Myocyte (in vitro differentiated cells): Measurements from ENCODE around the gene TBX20. TPM values are rescaled to one million over a fixed set of nuclear protein-coding genes. Genes with fewer than 3 reads are reported as not detected.
"Not testable (repeated sequence)": the region's sequence is repeated elsewhere in the genome, so short reads cannot be mapped to it uniquely, and the experiment has no call there.

Experiments used
- DNase-seq: peaks from one replicate; pipeline ENCODE4 v3.0.0-alpha.2; 2012; ENCODE audit warnings: low read depth
- total RNA-seq: library from RNA; depleted of rRNA; stranded (reverse); fragments of >200 nt; gene quantifications from 2 replicates; pipeline ENCODE4 v1.2.3, GENCODE V29; 2014

TBX20 gene
- total RNA-seq, 1 donor from 2014 or later, result not detected

DNA sequence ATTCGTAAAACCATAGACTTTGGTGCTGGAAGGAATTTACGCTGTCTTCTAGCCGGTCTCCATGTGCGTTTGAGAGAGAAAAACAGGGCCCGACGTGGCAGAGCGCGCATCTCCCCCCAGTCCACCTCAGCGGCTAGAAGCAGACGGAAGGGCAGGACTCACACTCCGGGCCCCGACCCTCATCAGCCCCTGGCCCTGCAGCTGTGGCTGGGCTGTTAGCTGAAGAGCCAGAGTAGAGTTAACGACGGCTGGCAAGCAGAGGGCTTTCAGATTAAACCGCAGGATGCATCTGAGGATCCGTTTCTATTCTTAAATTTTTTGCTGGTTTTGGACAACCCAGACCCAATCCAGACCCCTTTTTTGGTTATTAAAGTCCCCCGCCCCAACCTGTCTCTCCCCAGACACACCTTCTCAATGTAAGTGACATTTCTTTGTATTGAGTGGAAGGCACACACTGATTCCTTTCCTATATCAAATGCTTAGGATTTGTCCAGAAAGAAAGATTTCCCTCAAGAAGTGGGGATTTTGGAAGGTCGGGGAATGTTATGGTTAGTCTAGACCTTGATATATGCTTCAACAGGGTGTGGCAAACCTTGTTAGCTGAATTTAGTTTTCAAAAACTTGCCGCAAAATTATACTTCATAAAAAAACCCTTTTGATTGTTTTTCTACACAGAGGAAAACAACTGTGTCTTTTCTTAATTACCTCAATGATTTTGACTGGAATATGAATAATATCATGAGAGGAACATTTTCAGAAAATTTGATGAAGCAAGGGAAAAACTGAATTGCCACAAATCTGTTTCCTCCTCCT lies 1.7 kb upstream of the TBX20 start:
- no peak for DNase-seq

DNA sequence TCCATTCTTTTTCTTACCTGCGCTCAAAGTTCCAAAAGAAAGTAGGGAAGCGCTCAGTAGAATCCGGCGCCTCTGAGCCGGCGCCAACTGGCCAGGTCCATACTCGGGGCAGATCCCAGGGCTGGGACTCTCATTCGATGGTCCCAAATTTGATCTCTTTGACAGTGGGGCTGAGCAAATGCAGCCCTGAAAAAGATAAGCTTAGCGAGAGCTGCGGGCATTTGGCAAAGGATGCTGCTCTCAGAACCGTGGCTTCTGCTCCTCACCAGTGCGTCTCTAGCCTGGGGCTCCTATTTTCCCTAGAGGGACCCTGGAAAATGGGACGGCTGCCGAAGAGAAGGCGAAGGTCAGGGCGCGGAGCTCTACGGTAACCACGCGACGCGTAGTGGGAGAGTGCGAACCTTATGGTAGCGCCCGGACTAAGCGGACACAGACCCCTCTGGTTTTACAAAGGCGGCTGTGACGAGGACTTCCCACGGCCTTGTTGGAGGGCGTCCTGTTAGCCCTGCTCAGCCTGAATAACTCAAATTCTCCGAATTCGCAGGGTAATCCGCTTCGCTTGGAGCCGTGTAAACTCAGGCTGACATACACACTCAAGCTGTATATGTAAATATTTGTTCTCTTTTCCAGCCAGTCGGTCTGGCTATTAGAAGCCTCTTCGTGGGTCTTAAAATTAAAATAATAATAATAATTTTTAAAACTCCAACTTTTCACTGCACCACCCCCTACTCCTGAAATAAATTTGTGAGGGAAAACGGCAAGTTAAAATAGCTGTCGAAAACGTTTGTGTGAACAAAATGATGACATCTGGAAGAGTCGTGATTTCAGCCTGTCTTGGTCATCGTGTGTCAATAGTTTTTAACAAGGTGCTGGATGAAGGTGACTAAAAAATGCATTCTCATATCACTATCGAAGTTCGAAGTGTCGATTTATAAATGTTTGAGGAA lies 869 bp upstream of the TBX20 start:
- no peak for DNase-seq

DNA sequence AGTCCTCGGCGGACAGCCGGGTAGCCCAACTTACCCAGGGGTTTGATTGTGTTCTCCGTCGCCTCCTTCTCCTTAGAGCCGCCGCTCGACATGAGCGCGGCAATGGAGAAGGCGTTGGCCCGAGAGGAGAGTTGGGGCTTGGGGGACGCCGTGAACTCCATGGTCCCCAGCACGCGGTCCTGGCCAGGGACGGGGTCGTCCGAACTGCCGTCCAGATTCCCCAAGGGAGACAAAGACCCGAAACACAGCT lies 515 bp downstream of the TBX20 start:
- DNase-seq, result no peak

DNA sequence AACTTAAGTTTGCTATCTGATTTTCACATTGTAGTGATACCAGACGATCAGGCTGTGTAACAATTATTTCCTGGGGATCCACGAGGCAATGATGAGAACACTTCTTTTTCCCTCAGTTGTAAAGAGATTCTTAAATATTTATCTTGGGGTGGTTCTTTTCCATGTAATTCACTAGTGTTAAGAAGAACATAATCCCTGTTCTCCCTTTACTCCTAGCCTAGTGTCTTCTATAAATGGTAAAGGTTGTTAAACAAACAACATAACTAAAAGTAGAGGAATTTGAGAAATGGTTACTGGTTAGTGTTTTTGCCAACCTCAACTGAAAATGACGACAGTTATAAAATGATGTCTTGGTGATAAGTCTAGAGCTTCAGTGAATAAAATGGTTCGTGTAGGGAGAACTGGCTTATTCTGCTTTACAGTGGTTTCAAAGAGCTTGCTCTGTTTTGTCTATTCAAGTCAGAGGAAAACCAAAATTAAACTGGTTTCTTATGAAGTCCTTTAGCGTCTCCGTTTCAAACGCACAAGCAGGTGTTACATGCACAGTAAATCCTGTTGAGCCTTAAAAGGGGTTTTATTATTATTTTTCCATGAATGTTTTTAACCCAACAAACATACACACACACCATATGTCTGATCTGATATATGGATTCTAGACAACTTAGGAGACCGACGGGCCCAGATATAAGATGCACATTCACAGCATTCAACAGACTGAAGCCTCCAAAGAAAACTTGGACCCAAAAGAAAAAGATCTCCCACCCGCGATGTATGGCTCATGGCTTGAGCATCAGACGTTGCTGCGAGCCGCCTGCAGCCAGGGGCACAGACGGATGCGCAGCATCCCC lies 1.1 kb downstream of the TBX20 start:
- DNase-seq, result no peak

DNA sequence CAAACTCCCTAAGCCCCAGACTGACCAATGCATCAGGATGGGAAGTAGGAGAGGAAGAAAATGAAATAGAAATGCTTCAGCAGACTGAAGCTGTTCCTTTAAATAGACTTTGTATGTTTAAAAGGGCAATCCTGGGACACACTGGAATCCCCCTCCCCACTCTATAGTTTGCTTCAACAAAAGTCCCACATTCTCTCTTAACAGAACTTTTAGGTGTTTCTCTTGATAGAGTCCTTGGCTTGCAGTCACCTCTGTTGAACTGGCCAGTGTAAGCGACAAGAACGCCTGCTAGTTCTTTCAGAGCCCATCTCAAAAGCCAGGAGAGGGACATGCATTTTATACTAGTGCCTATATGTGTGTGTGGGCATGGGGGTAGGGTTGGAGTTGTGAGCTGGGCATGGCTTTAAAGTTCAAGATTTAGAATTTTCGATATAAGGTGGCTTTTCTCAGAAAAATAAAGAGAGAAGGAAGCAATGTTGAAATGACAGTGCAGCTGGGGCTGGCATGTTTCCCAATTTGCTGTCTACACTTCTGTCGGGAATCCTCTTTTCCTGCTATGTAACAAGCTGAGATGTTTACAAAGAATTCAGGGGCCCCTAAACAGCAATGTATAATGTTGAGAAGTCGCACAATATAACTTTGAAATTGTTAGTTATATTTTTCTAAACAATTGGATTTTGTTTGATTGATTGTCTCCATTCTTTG lies 2.1 kb downstream of the TBX20 start:
- no peak for DNase-seq

DNA sequence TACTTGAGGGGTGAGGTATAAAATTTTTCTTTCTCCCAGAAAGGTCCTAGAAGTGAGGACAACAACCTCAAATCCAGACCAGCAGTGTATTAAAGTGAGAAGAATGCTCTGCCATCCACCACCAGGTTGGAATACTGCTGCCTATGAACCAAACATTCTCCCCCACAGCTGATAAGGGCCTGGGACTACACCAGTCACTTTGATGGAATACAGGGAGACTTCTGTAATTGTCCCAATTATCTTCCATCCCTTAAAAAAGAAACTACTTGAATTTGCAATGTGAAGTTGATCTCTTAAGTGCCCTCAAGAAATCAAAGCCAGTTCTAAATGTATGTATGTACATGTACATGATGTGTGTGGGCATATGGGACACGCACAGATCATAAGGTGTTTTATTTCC lies 3.0 kb downstream of the TBX20 start:
- DNase-seq, result no peak

DNA sequence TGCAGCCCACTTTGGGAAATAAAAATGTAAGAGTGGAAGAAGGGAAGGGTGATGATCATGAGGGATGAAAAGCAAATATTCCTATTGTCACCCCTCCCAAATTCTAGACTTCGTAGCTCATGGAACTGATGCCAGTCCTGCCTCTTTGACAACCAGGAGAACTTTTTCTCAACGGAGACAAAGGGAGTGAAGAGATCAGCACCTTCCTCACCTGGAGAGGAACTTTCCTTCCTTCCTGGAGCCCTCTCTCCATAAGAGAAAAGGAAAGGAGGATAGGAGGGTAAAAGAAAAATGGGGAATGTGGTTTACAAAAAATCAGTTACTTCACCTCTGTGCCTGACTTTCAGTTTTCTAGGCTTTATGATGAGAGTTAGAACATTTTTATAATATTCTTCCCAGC lies 3.4 kb downstream of the TBX20 start:
- no peak for DNase-seq

DNA sequence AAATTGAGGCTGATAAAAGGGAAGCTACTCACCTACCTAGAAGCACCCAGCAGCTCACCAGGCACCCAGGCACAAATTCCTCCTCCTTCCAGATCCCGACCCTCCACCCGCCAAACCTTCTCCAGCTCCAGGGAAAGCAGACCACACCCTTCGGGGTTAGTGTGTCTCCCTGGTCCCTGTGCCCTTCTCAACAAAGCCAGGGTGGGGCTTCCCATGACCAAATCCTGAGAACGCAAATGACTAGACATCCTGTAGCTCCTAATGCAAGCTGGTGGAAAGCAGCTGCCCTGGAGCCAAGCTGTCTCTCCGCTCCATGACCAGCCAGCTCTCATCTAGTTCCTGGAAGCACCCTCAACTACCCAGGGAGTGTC lies 4.4 kb downstream of the TBX20 start:
- no peak for DNase-seq

DNA sequence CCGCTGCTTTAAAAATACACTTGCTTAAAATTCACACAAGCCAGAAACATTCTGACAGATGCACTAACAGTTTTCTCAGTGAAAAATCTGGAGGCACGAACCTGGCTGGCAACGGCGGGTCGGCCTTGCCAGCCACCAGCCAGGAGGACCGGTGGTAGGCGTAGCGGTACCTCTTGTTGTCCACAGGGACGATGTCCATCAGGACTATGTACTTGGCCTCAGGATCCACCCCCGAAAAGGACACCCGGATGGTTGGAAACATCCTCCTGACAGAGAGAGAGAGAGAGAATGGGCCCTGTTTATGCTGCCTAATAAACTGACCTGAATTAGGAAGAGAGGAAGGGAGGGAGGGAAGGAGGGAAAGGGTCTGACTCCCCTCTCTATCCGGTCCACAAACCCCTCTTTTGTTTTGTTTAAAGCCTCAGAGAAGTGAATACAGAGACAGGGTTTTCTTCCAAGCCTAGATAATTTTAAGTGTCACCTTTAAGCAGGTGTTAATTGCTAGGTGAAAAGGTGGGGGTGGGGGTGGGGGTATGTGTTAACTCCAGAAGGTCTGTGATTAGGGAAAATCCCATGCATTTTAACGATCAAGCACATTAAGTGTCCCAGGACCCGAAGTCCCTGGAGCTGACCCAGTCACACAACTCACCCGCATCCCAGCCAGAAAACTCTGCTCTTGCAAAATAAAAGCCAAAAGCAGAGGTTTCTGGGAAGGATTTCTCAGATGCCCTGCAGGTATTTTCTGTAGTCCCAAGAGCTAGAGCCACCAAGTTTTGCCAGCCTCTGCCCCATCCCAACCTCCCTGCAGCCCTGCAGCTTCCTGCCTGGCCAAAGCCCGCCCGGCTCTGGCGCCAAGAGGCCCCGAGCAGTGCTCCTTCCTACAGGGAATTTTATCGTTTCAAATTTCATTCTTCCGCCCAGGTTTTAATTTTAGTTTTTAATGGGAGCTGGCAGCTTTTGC lies 5.0 kb downstream of the TBX20 start:
- DNase-seq, result no peak

DNA sequence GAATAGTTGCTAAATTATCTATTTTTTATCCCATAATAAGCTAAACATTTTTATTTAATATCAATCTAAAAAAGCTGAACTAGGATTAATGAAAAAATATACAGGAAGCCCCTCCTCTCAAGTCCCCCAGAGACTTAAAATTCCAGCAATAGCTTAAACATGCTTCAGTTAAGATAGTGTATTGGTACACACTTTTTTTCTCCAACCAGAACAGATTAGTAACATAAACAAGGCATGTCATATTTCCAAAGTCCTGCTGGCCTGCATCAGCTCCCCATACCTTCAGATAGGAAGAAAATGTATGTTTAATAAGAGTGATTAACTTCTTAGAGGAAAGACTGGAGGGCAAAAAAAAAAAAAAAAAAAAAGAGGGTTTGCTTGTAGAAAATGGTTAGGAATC lies 7.1 kb downstream of the TBX20 start:
- DNase-seq, result no peak

DNA sequence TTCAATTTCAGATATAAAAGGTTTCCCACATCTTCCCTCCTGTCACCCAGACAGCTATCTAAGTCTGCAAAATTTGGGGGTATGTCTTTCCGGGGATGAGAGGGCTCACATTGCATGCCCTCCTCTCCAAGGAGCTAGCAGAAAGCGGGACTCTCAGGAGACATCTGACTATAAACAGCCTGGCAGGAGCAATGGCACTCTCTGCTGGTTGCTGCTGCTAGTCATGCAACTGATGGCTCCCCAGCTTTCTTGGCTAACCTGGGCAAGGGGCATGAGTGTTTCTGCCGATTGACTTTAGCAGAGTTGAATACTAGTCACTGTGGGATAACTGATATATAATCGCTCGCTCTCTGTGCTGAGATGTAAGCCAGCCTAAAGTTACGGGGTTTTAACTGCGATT lies 12.0 kb downstream of the TBX20 start:
- peak; percentile 44 for DNase-seq

DNA sequence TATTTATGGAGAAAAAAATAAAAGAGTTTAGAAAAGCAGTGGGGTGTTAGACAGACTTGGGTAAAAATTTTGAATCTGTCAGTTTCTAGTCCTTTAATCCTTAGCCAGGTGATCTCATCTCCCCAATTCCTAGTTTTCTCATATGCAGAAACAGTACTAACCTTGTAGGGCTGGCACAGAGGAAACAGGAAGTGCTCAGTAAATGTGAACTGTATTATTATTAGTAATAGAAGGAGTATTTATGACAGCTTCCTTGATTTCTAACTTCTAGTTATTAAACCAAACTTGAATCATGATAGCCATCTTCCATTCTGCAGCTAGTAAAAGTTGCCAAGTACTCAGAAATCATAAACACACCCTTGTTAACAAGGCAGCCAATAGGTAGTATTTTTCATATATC lies 12.5 kb downstream of the TBX20 start:
- no peak for DNase-seq

DNA sequence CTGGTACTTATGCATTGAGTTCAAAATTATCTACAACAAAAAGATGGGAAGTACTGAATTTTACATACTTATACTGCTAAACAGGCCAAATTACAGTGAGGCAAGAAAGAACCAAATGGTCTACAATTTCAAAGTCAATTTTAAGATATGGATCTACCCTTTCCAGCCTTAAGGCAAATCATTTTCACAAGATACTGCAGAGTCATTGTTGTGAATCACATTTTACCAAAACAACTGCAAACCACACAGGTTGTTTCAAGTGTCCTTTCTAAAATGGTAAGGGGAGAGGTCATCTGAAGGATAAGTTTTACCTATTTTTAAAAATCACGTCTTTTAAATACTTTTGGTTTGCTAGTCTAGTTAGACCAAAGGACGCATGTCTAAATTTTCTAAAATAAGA lies 12.9 kb downstream of the TBX20 start:
- not testable (repeated sequence) for DNase-seq

DNA sequence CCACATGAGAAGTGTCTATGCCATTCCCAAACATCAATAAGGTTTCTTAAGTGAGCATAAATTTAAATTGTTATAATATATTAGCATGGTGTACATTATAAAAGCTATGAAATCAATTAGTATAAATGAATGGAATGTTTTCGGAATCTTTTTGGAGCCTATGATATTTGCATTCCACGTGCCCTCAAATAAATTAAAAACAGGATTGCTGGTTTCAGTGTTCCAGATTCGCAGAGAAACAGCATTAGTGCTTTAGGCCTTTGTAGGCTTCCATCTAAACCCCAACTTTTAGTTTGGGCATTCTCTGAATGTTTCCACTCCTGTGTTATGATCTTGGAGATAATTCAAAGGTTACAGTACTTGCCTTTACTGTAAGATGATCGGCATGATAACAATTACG lies 15.4 kb downstream of the TBX20 start:
- not testable (repeated sequence) for DNase-seq

DNA sequence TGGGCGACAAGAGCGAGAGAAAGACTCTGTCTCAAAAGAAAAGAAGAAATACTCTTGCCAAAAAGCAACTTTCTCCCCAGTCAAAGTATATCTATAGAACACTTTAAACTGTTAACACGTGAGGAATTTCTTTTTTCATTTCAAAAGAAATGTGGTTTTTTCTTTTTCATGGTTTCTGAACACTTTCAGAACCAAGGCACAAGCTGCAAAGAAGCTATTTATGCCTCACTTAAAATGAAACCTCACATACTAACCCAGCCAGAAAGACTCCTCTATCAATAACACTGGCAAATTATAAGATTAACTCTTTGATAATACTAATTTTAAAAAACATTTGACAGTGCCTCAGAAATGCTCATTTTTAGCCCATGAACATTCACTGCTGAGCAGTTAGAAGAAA lies 20.9 kb downstream of the TBX20 start:
- no peak for DNase-seq

DNA sequence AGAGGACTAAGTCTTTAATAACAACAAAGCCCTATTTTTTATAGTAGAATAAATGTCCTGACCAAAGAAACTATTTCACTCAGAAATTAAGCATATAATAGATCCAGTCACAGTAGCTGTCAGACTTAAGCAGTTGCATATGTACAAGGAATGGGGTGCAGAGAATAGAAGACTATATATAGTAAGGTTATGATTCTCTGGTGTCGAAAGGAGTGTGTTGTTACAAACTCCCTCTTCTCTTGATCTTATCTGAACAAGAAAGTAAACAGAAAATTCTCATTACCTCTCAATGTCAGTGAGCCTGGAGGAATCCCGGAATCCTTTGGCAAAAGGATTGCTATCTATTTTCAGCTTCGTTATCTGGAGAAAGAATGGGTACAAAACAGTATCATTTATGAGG lies 22.7 kb downstream of the TBX20 start:
- not testable (repeated sequence) for DNase-seq

DNA sequence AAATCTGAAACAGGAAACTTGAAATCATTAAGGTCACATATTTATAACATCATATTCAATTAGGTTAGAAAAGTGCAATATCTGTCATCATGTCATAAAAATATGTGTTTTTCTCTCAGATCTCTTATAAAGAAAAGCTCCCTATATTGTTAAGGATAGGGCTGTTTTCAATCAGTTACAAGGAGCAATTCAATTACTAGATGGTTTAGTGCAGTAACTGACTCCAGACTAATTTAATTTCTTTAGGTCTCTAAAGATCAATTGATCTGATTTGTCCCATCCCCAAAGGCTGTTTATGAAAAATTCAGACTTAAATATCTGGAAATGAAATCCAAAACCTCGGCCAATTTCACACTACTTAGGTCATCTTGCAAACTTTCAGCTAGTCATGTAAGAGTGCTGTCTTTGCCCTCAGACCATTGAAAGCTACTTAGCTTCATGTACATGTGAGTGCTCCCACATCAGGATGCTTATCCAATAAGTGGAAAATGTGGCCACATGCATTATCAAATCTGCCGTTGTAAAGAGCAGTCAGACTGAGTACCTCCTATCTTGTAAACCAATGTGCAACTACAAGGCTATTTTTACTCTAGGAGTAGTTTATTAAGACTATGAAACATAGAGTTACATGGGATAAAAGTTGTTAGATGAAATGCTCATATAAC lies 24.7 kb downstream of the TBX20 start:
- not testable (repeated sequence) for DNase-seq

DNA sequence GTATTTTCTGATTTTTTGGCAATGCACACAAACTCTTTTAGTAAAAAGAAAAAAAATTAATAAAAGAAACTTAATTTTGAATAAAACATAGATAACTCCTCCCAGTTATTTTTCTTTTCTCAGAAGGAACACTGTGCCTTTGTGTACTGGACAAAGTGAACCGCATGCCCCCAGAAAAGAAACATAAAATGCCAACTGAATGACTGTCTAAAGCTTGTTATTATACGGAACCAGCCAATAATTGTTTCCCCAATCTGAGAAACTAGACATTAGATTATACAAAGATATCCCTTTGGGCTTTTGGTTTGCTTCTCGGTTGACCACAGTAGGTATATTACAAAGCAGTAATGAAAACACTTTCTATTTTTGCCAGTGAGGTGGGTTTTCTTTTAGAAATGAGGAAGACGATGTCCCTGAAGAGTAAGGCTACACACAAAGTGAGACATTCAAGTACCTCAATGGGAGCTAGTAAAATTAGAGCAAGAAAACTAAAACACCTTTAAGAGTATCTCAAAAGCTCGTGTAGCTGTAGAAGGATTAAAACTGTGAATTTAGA lies 25.3 kb downstream of the TBX20 start:
- DNase-seq, result not testable (repeated sequence)

DNA sequence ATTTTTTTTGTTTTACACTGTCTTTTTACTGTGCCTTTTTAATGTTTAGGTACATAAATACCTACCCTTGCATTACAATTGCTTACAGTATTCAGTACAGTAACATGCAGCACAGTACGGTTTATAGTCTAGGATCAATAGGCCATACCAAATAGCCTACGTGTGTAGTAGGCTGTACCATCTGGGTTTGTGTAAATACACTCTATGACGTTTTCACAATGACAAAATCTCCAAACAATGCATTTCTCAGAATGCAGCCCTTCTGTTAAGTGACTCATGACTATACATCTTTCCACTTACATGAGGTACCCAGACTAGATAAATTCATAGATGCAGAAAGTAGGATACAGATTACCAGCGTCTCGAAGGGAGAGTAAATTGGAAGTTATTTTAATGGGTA lies 26.5 kb downstream of the TBX20 start:
- DNase-seq, result not testable (repeated sequence)
